Measurements from ENCODE around the gene ZNF12. TPM values are rescaled to one million over a fixed set of nuclear protein-coding genes. Genes with fewer than 3 reads are reported as not detected.
"Not testable (repeated sequence)": the region's sequence is repeated elsewhere in the genome, so short reads cannot be mapped to it uniquely, and the experiment has no call there.

The ZNF12 gene
- total RNA-seq = 16.1 and 18.5 TPM in 2 replicates

DNA sequence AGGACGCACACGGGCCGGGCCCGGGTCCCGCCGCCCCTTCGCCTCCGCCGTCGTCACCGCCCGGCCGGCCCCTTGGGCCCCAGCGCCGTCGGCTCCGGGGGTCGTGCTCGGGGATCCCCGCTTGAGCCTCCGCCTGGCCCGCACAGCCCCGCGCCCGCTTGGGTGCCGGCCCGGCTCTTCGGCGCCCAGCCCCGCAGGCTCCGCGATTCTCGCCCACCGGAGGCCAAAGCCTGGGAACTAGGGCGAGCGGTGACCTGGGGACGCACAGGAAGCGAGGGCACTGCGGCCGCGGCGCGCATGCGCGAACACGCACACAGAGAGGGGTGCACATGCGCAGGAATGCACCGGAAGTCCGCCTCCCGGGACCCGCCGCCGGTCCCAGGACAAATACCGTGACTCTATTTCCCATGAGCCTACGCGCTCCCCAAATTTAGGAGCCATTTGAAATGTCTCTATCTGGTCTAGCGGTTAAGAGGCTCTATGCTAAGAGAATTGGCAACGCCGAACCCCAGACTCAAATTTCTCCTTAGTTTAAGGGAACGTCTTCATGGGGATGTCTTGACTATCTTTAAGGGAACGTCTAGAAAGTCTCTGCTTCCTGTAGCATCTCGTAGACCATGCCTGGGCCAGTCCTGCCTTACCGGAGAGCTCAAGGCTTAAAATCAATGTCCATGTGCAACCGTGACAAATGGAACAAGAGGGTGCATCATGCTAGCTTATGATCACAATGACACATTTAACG, at the start of gene ZNF12:
Gene ZNF12, minus strand, starts transcription at position 282 of the 742 bp plus-strand sequence. CDS start 1,774 bp downstream, outside the sequence.
- Histone ChIP-seq H3K4me3 (ENCODE audit: low read depth, low read length) (peak within 1 kb of the TSS; percentile 82), H3K27me3 (ENCODE audit: control insufficient read depth, insufficient read depth, low read length) (no peaks in the 10 kb centered on the region), H3K36me3 (ENCODE audit: control insufficient read depth, insufficient read depth, low read length) (peaks cover 5% of the 10 kb centered on the region)
- TF ChIP-seq, protein P1, sequence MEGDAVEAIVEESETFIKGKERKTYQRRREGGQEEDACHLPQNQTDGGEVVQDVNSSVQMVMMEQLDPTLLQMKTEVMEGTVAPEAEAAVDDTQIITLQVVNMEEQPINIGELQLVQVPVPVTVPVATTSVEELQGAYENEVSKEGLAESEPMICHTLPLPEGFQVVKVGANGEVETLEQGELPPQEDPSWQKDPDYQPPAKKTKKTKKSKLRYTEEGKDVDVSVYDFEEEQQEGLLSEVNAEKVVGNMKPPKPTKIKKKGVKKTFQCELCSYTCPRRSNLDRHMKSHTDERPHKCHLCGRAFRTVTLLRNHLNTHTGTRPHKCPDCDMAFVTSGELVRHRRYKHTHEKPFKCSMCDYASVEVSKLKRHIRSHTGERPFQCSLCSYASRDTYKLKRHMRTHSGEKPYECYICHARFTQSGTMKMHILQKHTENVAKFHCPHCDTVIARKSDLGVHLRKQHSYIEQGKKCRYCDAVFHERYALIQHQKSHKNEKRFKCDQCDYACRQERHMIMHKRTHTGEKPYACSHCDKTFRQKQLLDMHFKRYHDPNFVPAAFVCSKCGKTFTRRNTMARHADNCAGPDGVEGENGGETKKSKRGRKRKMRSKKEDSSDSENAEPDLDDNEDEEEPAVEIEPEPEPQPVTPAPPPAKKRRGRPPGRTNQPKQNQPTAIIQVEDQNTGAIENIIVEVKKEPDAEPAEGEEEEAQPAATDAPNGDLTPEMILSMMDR (IDR thresholded peaks at IDR 0.05; ENCODE audit: insufficient read depth, low read length, poor library complexity, severe bottlenecking) = no peak
- DNase-seq (ENCODE audit: low read depth) = peak; percentile 84

DNA sequence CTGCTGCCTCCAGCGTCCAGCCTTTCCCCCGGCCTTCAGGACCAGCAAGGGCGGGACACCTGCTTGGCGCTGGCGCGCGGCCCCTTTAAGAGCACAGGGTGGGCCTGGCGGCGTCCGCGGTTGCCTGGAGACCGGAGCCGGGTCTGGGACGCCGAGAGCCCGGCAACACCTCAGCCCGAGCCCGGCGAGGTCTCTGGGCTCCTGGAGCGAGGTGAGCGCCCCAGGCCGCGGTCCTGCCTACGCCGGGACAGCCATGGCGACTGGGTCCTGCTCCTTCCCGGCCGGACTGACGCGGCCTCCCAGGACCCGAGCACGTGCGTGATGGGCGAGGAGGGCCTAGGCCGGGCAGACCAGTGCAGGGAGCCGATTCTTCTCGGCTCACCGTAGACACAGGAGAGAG, 47.2 kb upstream of the ZNF12 start, which contains the start of gene RSPH10B2:
Gene RSPH10B2, plus strand, starts transcription at position 140 of the 400 bp plus-strand sequence. CDS start 3,575 bp downstream, outside the sequence.
- H3K36me3 ChIP-seq (ENCODE audit: control insufficient read depth, insufficient read depth, low read length); H3K27me3 ChIP-seq (ENCODE audit: control insufficient read depth, insufficient read depth, low read length); H3K4me3 ChIP-seq (ENCODE audit: low read depth, low read length); DNase-seq (ENCODE audit: low read depth): not testable (repeated sequence)

DNA sequence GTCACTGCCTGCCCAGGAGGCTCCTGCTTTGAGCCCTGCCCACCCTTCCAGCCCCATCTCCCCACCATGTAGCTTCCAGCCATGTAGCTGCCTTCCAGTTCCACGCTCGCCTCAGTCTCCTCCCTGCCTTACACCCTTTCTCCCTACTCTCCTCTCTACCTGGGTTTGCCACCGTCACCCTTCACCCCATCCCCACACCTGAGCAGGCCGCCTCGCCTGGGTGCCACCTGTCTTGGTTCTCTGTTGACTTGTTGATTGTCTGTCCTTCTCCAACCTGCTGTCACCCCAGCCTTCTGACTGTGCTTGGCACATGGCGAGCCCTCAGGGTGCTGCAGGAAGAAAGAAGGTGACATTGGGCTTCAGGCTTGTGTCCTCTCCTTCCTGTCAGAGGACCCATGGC, 43.4 kb upstream of the ZNF12 start:
- not testable (repeated sequence) for DNase-seq (ENCODE audit: low read depth); H3K36me3 ChIP-seq (ENCODE audit: control insufficient read depth, insufficient read depth, low read length); H3K4me3 ChIP-seq (ENCODE audit: low read depth, low read length); H3K27me3 ChIP-seq (ENCODE audit: control insufficient read depth, insufficient read depth, low read length)

DNA sequence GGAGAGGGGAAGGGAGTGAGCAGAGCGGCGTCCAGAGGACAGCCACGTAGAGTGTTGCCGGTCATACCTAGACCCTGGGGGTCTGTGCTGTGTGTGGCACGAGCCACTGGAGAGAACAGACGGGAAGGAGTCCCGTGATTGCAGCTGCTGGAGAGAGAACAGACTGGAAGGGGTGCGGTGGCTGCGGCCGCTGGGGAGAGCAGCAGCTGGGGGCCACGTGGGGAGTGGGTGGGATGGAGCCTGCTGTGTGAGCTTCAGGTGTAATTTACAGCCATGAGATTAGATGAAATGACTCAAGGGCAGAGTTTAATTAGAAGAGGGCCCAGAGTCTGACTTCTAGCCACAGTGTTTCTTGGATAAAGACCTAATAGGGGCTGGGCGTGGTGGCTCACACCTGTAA, 42.6 kb upstream of the ZNF12 start:
- H3K27me3 ChIP-seq (ENCODE audit: control insufficient read depth, insufficient read depth, low read length); H3K4me3 ChIP-seq (ENCODE audit: low read depth, low read length); H3K36me3 ChIP-seq (ENCODE audit: control insufficient read depth, insufficient read depth, low read length); DNase-seq (ENCODE audit: low read depth): not testable (repeated sequence)

DNA sequence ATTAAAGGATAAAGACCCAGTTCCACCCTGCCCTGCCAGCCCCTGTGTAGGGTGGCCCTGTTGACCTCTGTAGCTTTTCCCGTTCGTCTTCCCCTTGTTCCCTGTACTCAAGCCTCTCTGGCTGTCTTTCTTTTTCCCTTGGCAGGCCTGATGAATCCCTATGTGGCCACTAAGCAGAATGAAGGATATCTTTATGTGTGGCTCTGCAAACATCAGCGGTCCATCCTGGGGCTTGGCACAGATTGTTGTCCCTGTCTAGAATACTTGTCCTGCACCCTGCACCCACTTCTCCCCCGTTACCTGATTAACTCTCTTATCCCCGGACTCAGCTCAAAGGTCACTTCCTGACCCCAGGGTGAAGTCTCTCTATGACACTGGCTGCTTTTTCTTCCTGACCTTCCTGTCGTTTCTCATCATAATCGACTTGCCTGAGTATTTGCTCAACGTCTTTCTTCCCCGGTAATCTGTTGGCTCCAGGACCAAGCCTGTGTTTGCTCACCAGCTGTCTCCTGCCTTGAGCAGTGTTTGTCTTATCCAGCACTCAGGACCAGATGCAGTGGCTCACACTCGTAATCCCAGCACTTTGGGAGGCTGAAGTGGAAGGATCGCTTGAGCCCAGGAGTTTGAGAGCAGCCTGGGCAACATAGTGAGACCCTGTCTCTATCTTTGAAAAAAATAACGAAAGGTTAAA, 37.8 kb upstream of the ZNF12 start:
- not testable (repeated sequence) for H3K36me3 ChIP-seq (ENCODE audit: control insufficient read depth, insufficient read depth, low read length); H3K4me3 ChIP-seq (ENCODE audit: low read depth, low read length); H3K27me3 ChIP-seq (ENCODE audit: control insufficient read depth, insufficient read depth, low read length); DNase-seq (ENCODE audit: low read depth)

DNA sequence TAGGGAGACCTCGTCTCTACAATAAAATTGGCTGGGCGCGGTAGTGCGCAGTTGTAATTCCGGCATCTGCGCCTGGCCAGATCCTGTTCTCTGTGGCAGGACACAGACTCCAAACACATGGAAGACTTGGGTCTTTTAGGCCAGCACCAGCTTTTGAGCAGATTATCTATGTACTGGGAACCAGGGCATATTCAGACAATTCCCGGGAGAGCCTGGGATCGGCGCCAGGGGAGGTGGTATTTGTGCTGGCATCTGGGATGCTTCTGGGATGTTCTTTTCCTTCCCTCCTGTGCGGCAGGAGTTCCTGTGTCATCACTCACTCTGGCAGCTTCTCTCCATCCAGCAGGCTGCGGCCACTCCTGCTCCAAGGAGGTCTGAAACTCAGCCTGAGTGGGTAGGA, 31.7 kb upstream of the ZNF12 start:
- not testable (repeated sequence) for DNase-seq (ENCODE audit: low read depth); H3K36me3 ChIP-seq (ENCODE audit: control insufficient read depth, insufficient read depth, low read length); H3K27me3 ChIP-seq (ENCODE audit: control insufficient read depth, insufficient read depth, low read length); H3K4me3 ChIP-seq (ENCODE audit: low read depth, low read length)

DNA sequence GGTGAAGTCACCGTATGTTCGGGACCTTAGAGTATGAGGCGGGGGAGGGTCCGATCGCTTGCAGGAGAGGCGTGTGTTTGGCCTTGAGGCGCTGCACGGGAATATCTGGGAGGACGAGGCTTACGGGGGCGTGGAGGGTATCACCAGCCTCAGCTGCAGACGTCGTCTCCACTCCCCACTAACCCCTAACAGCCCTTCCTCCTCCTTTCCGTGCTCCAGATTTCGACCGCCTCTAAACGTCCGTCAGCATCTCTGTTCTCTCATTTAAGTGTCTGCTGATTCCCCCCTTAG, 23.5 kb upstream of the ZNF12 start:
- DNase-seq (ENCODE audit: low read depth) = no peak
- Histone ChIP-seq H3K27me3 (ENCODE audit: control insufficient read depth, insufficient read depth, low read length) (no peaks in the 10 kb centered on the region), H3K36me3 (ENCODE audit: control insufficient read depth, insufficient read depth, low read length) (no peaks in the 10 kb centered on the region), H3K4me3 (ENCODE audit: low read depth, low read length) (peak overlapping the region; percentile 58)
- TF ChIP-seq, protein P1 (IDR thresholded peaks at IDR 0.05; ENCODE audit: insufficient read depth, low read length, poor library complexity, severe bottlenecking) = no peak

DNA sequence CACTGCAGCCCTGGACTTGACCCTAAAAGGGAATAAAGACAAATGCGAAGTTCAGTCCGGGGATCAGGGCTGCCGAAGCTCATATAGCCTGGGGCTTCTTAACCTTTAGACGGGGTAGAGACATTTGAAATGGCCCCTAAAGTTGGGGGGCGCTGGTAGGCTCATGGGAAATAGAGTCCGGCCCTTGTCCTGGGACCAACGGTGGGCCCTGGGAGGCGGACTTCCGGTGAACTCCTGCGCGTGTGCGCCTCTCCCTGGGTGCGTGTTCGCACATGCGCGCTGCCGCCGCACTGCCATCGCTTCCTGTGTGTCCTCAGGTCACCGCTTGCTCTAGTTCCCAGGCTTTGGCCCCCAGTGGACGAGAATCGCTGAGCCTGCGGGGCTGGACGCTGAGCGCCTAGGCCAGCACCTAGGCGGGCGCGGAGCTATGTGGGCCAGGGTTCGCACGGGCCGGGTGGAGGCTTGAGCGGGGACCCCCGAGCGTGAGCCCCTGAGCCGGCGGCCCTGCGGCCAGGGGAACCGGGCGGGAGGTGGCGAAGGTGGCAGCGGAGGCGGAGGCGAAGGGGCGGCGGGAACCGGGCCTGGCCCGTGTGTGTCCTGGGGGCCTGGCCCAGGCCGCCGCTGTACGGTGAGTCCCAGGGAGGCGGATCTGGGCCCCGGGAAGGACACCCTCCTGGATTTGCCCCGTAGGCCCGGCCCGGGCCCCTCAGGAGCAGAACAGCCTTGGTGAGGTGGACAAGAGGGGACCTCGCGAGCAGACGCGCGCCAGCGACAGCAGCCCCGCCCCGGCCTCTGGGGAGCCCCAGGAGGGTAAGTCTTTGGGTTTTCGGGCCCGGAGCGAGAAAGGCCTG, 23.0 kb upstream of the ZNF12 start:
- DNase-seq (ENCODE audit: low read depth) = peak; percentile 80
- TF ChIP-seq, protein P1 (IDR thresholded peaks at IDR 0.05; ENCODE audit: insufficient read depth, low read length, poor library complexity, severe bottlenecking) = peak; percentile 1
- Histone ChIP-seq H3K36me3 (ENCODE audit: control insufficient read depth, insufficient read depth, low read length) (no peaks in the 10 kb centered on the region), H3K27me3 (ENCODE audit: control insufficient read depth, insufficient read depth, low read length) (no peaks in the 10 kb centered on the region), H3K4me3 (ENCODE audit: low read depth, low read length) (peak overlapping the region; percentile 58)

DNA sequence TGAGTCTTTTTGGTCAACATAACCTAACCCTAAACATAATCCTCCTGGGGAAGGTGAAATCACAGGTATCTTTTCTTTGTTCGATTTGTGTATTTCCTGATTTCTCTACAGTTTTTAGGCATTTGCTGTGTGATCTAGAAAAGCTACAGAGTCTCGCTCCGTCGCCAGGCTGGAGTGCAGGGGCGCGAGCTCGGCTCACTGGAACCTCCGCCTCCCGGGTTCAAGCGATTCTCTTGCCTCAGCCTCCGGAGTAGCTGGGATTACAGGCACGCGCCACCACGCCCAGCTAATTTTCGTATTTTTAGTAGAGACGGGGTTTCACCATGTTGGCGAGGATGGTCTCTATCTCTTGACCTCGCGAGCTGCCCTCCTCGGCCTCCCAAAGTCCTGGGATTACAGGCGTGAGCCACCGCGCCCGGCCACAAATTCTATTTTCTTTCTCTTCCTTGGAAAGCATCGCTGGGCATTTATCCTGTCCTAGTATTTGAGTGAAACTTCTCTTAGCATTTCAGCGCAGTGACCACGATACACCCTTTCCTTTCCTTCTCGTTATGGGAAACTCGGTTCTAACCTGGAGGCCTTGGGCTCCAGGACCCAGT, 22.2 kb upstream of the ZNF12 start:
- not testable (repeated sequence) for H3K27me3 ChIP-seq (ENCODE audit: control insufficient read depth, insufficient read depth, low read length); DNase-seq (ENCODE audit: low read depth); H3K36me3 ChIP-seq (ENCODE audit: control insufficient read depth, insufficient read depth, low read length)
- H3K4me3 ChIP-seq (ENCODE audit: low read depth, low read length) = peak overlapping the region; percentile 58
